Muscle layer of duodenum (tissue), 2 donors: ENCODE data around the gene PEX7.
"Not testable (repeated sequence)": the region's sequence is repeated elsewhere in the genome, so short reads cannot be mapped to it uniquely, and the experiment has no call there.

Source experiments
- H3K27ac ChIP-seq: one replicate; pipeline ENCODE4 v1.7.0; 2013; ENCODE audit warnings: mild to moderate bottlenecking, low read length
- H3K27me3 ChIP-seq: one replicate; pipeline ENCODE4 v1.7.0; 2013; ENCODE audit warnings: low read depth, mild to moderate bottlenecking, control low read depth, low read length
- H3K36me3 ChIP-seq, 2 donors: one replicate each; pipeline ENCODE4 v1.7.0; 2013; ENCODE audit warnings: low read length in 2 of 2, control low read depth in 1 of 2, mild to moderate bottlenecking in 1 of 2; ENCODE audit not compliant: insufficient read depth in 2 of 2, control insufficient read depth in 1 of 2
- H3K4me1 ChIP-seq, 2 donors: one replicate each; pipeline ENCODE4 v1.7.0; 2013; ENCODE audit warnings: low read length in 2 of 2, mild to moderate bottlenecking in 2 of 2, control low read depth in 1 of 2, moderate library complexity in 1 of 2; ENCODE audit not compliant: insufficient read depth in 2 of 2, control insufficient read depth in 1 of 2
- H3K4me3 ChIP-seq, 2 donors: one replicate each; pipeline ENCODE4 v1.7.0; 2013; ENCODE audit warnings: low read length in 2 of 2, low read depth in 1 of 2, mild to moderate bottlenecking in 1 of 2
- H3K9me3 ChIP-seq, 2 donors: one replicate each; pipeline ENCODE4 v1.7.0; 2013; ENCODE audit warnings: low read length in 2 of 2, control low read depth in 1 of 2, mild to moderate bottlenecking in 1 of 2; ENCODE audit not compliant: control insufficient read depth in 1 of 2
- donor health status: healthy.

The PEX7 gene

DNA sequence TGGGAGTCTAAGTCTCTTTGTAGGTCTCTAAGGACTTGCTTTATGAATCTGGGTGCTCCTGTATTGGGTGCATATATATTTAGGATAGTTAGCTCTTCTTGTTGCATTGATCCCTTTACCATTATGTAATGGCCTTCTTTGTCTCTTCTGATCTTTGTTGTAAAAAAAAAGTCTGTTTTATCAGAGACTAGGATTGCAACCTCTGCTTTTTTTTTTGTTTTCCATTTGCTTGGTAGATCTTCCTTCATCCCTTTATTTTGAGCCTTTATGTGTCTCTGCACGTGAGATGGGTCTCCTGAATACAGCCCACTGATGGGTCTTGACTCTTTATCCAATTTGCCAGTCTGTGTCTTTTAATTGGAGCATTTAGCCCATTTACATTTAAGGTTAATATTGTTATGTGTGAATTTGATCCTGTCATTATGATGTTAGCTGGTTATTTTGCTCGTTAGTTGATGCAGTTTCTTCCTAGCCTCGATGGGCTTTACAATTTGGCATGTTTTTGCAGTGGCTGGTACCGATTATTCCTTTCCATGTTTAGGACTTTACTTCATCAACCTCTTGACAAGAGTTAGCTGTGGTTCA lies 27.7 kb downstream of the PEX7 start:
- not testable (repeated sequence) for H3K27me3 ChIP-seq, H3K9me3 ChIP-seq, H3K4me1 ChIP-seq, H3K4me3 ChIP-seq, H3K36me3 ChIP-seq, H3K27ac ChIP-seq

DNA sequence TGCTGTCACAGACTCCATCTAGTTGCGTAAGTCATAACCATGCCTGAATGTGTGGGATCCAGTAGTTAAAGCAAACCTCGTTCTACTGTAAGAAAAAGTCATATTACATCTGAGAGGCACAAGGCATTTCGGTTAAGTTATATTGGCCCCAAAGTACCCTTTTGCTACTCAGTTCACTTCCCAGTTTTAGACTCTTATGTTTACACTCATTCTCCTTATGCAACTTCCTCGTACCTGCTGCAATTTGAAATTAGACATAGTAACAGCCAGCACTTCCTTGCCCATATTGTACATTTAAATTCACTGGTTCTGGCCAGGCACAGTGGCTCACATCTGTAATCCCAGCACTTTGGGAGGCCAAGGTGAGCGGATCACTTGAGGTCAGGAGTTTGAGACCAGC lies 37.0 kb downstream of the PEX7 start:
- Histone ChIP-seq H3K9me3 (no peaks in the 10 kb centered on the region), H3K27ac (no peak overlapping the region), H3K27me3 (no peaks in the 10 kb centered on the region), H3K4me1 (no peaks in the 10 kb centered on the region), H3K4me3 (no peak overlapping the region), H3K36me3 (no peaks in the 10 kb centered on the region)

DNA sequence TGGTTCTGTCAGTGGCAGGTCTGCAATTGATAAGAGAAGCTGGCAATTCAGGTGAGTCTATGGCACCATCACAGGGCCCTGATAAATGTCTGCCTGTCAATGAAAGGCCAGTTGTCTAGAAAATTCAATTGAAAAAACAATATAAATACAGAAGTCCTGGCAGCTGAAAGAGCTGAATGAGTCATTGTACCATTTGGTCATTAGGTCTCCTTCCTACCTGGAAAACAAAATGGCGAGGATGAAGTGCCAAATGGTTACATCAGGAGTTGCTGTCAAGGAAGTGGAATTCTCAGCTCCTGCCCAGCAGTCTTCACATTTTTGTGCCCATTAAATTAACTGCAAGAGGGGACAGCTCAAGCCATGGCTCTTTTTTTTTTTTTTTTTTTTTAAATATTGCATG lies 37.7 kb downstream of the PEX7 start:
- H3K4me3 ChIP-seq, result no peak overlapping the region
- H3K4me1 ChIP-seq, result no peaks in the 10 kb centered on the region
- H3K27ac ChIP-seq, result no peak overlapping the region
- H3K36me3 ChIP-seq, result no peaks in the 10 kb centered on the region
- H3K9me3 ChIP-seq, result no peaks in the 10 kb centered on the region
- H3K27me3 ChIP-seq, result no peaks in the 10 kb centered on the region

DNA sequence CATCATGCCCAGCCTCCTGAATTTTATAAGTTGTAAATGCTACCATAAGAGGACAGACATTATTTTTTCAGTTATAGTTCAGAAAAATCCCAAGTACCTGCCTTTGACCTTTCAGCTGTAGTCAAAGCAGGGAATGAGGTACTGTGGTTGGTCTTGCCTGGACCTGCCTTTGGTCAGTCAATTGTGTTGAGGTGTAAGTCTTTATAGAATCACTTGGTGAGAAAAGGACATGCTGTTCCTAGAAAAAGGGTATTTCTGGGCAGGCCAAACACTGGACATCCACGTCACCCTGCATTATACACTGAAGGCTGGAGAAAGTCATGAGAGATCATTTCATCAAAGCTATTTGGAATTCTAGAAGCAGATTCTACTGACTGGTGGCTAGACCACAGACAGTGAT lies 40.3 kb downstream of the PEX7 start:
- H3K4me3 ChIP-seq, result no peak overlapping the region
- H3K27me3 ChIP-seq, result no peaks in the 10 kb centered on the region
- no peaks in the 10 kb centered on the region for H3K36me3 ChIP-seq
- no peaks in the 10 kb centered on the region for H3K4me1 ChIP-seq
- H3K27ac ChIP-seq, result no peak overlapping the region
- no peaks in the 10 kb centered on the region for H3K9me3 ChIP-seq

DNA sequence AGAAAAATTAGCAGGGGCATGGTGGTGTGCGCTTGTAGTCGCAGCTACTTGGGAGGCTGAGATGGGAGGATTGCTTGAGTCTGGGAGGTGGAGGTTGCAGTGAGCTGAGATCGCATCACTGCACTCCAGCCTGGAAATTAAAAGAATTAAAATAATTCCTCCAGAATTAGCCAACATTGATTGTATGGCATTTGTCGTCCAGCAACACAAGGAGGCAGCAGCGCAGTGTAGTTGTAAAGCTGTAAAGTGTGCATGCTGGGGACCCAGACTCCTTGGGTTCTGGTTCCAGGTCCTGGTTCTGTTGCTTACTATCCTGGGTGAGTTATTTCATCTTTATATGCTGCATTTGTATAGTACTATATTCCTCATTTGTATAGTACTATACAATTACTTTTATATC lies 41.4 kb downstream of the PEX7 start:
- Histone ChIP-seq H3K27me3 (no peaks in the 10 kb centered on the region), H3K4me3 (no peak overlapping the region), H3K36me3 (no peaks in the 10 kb centered on the region), H3K27ac (no peak overlapping the region), H3K9me3 (no peaks in the 10 kb centered on the region), H3K4me1 (no peaks in the 10 kb centered on the region)

DNA sequence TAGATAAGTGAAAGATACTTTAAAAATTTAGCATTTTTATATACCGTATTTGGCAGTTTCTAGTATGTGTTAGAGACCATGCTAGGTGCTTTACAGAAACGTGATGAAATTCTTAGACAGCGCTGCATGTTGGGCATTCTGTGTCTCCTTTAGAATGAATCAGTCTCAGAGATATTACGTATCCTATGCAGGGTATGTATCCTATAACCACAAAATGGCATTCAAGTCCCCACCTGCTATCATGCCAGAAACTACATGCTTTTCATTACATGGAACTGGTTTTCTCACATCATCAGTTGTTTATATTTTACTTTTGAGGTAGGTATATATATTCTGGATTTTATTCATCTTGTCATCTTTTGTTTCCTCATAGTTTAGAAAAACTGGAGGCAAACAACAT lies 42.3 kb downstream of the PEX7 start:
- H3K4me3 ChIP-seq, result no peak overlapping the region
- no peaks in the 10 kb centered on the region for H3K36me3 ChIP-seq
- no peak overlapping the region for H3K27ac ChIP-seq
- H3K4me1 ChIP-seq, result no peaks in the 10 kb centered on the region
- H3K27me3 ChIP-seq, result no peaks in the 10 kb centered on the region
- no peaks in the 10 kb centered on the region for H3K9me3 ChIP-seq

DNA sequence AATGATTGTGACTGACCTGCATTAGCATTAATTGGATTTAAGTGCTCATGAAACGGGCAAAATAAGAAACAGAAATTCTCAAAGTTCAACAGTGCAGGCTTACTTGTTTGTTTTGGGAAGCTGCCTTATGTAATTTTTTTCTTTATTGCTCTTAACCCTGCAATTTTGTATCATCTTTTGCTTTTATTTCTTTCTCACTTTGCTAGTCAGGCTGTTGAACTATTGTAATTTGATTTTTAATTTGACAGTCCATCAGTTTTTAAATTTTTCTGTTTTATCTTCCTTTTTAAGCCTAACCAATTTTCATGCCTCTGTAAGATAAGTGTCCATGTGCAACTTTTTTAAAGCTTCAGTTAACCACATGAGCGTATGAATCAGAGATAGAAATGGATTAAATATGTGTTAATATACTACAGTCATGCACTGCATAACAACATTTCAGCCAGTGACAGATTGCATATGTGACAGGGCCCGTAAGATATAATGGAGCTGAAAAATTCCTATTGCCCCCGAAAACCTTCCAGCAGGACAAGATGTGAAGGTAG lies 44.6 kb downstream of the PEX7 start:
- Histone ChIP-seq H3K4me1 (no peaks in the 10 kb centered on the region), H3K36me3 (peaks cover 0 to 4% of the 10 kb centered on the region in 2 donors), H3K27ac (no peak overlapping the region)

DNA sequence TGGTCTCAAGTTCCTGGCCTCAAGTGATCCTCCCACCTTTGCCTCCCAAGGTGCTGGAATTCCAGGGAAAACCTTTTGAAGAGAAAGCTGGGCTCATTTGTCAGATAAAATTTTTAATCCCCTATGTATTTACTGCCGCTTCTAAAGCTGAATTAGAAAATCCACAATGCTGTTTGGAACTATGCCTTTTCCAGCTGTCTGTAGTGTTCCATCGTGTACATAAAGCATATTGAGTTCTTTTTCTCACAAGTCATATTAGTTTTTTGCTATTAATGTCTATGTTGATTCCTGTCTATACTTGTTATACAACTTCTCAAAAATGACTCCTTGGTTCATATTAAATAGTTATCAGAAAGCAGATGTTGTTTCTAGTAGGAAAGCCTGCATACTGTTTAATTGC lies 47.1 kb downstream of the PEX7 start:
- Histone ChIP-seq H3K4me1 (no peaks in the 10 kb centered on the region), H3K27ac (no peak overlapping the region), H3K4me3 (no peak overlapping the region), H3K36me3 (peaks cover 8 to 27% of the 10 kb centered on the region in 2 donors), H3K9me3 (peaks cover 17% of the 10 kb centered on the region in 2 donors), H3K27me3 (no peaks in the 10 kb centered on the region)

More for the DNA sequence above, 44.6 kb downstream of the PEX7 start:
- H3K4me3 ChIP-seq, result no peak overlapping the region
- H3K27me3 ChIP-seq, result no peaks in the 10 kb centered on the region
- no peaks in the 10 kb centered on the region for H3K9me3 ChIP-seq

DNA sequence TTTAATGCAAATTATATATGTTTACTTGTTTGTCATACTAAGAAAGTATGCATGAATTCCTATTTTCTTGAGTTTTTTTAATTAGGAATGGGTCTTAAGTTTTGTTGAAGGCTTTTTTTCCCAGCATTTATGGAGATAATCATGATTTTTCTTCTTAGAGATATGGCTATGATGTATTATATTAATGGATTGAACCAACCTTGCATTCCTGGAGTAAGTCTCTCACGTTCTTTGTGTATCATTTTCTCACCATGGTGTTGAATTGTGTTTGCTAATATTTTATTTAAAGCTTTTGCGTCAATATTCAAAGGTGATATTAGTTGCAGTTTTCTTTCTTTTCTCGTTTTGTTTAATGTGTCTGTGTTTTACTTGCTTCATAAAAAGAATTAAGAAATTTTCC lies 51.4 kb downstream of the PEX7 start:
- no peak overlapping the region for H3K4me3 ChIP-seq
- H3K9me3 ChIP-seq, result peaks cover 17 to 21% of the 10 kb centered on the region in 2 donors
- no peaks in the 10 kb centered on the region for H3K4me1 ChIP-seq
- no peak overlapping the region for H3K27ac ChIP-seq
- H3K36me3 ChIP-seq, result peaks cover 8 to 28% of the 10 kb centered on the region in 2 donors
- no peaks in the 10 kb centered on the region for H3K27me3 ChIP-seq

DNA sequence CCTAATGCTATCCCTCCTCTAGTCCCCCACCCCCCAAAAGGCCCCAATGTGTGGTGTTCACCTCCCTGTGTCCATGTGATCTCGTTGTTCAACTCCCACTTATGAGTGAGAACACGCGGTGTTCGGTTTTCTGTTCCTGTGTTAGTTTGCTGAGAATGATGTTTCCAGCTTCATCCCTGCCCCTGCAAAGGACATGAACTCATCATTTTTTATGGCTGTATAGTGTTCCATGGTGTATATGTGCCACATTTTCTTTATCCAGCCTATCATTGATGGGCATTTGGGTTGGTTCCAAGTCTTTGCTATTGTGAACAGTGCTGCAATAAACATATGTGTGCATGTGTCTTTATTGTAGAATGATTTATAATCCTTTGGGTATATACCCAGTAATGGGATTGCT lies 54.1 kb downstream of the PEX7 start:
- not testable (repeated sequence) for H3K4me1 ChIP-seq, H3K27ac ChIP-seq, H3K4me3 ChIP-seq, H3K27me3 ChIP-seq
- Histone ChIP-seq H3K36me3 (peaks cover 8 to 27% of the 10 kb centered on the region in 2 donors), H3K9me3 (peaks cover 17 to 21% of the 10 kb centered on the region in 2 donors)

DNA sequence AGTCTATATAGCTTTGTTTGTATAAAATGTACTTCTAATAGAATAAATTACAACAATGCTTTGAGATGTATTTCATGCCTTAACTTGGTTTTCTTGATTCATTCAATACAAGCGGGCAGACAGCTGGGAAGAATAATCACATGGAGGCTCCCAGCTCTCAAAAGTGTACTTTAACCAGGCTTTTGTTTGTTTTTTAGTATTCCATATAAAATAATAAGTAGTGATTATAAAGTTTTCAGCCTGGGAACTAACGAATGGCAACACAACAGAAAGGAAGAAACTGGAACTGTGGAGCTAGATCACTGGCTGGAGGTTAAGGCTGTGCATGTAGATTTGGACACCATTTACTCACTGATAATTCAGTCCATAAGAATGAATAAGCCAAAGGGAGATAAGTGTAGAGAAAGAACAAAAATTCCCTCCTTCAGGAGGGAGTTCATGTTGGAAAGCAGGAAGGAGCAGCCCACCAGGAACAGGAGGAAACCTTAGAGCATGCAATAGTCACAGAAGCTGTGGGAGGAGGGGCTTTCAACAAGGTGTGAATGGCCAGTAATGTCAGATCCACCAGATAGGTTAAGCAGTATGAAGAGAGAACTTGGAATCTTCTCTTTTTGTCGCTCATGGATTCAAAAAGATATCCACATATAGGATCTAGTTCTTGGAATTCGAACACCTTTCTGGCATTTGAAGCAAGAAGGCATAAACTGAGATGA lies 58.5 kb downstream of the PEX7 start:
- H3K36me3 ChIP-seq, result no peaks in the 10 kb centered on the region
- H3K9me3 ChIP-seq, result peaks cover 0 to 3% of the 10 kb centered on the region in 2 donors
- H3K27ac ChIP-seq, result no peak overlapping the region
- no peak overlapping the region for H3K4me3 ChIP-seq
- H3K4me1 ChIP-seq, result no peaks in the 10 kb centered on the region
- no peaks in the 10 kb centered on the region for H3K27me3 ChIP-seq

DNA sequence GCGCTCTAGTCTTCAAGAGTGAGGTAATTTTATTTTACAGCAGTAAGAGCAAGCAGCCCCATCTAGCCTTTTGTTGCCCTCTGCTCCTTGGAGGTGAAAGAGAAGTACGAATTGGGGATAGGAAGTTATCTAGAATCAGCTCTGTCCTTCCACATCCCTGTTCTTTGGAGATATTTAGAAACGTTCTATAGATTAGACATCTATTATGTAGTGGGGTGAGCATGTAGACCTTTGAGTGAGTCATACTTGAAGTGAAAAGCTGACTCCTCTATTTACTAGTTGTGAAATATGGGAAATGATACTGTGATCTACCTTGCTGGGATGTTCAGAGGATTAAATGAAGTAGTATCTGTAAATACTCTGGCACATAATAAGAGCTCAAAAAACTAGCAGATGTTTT lies 63.7 kb downstream of the PEX7 start:
- H3K36me3 ChIP-seq, result no peaks in the 10 kb centered on the region
- H3K27ac ChIP-seq, result no peak overlapping the region
- H3K4me1 ChIP-seq, result peaks cover 0 to 14% of the 10 kb centered on the region in 2 donors

More for the DNA sequence above, 63.7 kb downstream of the PEX7 start:
- Histone ChIP-seq H3K4me3 (no peak overlapping the region), H3K9me3 (no peaks in the 10 kb centered on the region), H3K27me3 (no peaks in the 10 kb centered on the region)
